Activated naive CD8-positive, alpha-beta T cell (primary cell): ENCODE results near the gene WDR82.
A peak's percentile ranks its signal among the peaks of the same experiment; 100 is the strongest.

Source experiments
- H3K27ac Mint-ChIP-seq: one replicate; pipeline ENCODE4 v1.8.0; 2021; ENCODE audit warnings: mixed read lengths
- H3K27me3 Mint-ChIP-seq: one replicate; pipeline ENCODE4 v1.8.0; 2021; ENCODE audit warnings: mixed read lengths
- H3K36me3 Mint-ChIP-seq: one replicate; pipeline ENCODE4 v1.8.0; 2021; ENCODE audit warnings: mixed read lengths
- H3K4me1 Mint-ChIP-seq: one replicate; pipeline ENCODE4 v1.8.0; 2021; ENCODE audit warnings: low read depth, mixed read lengths
- H3K4me3 Mint-ChIP-seq: one replicate; pipeline ENCODE4 v1.8.0; 2021; ENCODE audit warnings: mild to moderate bottlenecking, mixed read lengths
- H3K9me3 Mint-ChIP-seq: one replicate; pipeline ENCODE4 v1.8.0; 2021; ENCODE audit warnings: low read depth, mixed read lengths

The WDR82 gene

DNA sequence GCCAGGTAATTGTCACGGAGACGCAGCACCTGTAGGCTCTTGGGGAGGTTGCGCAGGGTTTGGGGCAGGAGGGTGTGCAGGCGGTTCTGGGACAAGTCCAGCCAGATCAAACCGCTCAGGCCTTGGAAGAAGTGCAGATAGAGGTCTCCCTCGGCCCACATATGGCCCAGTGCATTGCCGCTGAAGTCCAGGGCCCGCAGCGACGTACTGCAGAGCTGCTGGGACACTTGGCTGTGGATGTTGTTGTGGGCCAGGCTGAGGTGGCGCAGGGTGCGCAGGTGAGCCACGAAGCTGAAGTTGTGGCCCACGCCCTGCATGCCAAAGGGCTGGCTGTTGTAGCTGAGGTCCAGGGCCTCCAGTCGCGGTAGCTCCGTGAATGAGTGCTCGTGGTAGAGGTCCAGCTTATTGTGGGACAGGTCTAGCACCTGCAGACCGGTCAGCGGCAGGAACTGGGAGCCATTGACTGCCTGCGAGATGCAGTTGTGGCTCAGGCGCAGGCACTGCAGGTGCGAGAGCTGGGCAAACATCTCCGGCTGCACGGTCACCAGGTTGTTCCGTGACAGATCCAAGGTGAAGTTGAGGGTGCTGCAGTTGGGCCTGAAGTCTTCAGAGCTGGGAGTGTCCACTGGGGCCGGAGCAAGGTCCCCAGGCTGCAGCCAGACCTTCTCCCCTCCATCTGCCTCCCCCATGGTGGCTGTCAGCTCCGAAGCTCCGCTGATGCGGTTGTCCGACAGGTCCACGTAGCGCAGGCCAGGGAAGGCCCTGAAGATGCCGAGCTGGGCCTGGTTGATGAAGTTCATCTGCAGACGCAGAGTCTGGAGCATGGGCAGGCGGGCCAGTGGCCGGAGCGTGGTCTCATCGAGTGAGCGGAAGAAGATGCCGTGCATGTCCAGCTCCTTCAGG, 55.9 kb downstream of the WDR82 start:
- H3K27ac Mint-ChIP-seq = peak overlapping the region; percentile 83
- H3K36me3 Mint-ChIP-seq = no peaks in the 10 kb centered on the region
- peaks cover 85% of the 10 kb centered on the region for H3K4me1 Mint-ChIP-seq
- H3K27me3 Mint-ChIP-seq = no peaks in the 10 kb centered on the region
- H3K4me3 Mint-ChIP-seq = peak overlapping the region; percentile 73
- no peaks in the 10 kb centered on the region for H3K9me3 Mint-ChIP-seq

- no peaks in the 10 kb centered on the region for H3K9me3 Mint-ChIP-seq
- peaks cover 90% of the 10 kb centered on the region for H3K4me1 Mint-ChIP-seq
- peak overlapping the region; percentile 83 for H3K27ac Mint-ChIP-seq
- no peaks in the 10 kb centered on the region for H3K36me3 Mint-ChIP-seq
- H3K27me3 Mint-ChIP-seq = no peaks in the 10 kb centered on the region
- H3K4me3 Mint-ChIP-seq = peak overlapping the region; percentile 73
Measured at GRCh38 chr3:52221563-52222318, 56.7 kb downstream of the WDR82 start.

DNA sequence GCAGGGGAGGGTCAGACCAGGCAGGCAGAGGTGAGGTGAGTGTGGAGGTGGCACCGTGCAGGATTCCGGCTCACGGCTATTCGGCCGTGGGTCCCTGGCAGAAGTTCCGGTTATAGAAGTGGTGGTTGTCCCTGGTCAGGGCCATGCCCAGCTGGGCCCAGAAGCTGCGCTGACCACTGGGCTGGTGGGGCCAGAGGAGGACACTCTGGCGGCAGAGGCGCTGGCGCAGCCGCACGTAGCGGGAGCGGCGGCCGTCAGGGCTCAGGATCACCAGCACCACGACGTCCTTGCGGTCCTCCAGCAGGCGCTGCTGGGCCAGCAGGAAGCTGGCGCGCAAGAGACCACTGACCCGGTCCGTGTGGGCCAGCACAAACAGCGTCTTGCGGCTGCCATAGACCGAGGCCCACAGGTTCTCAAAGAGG, 57.3 kb downstream of the WDR82 start:
- Mint-ChIP-seq H3K27me3 (no peaks in the 10 kb centered on the region), H3K27ac (no peak overlapping the region), H3K9me3 (no peaks in the 10 kb centered on the region), H3K36me3 (no peaks in the 10 kb centered on the region), H3K4me1 (peaks cover 90% of the 10 kb centered on the region), H3K4me3 (peak overlapping the region; percentile 73)

DNA sequence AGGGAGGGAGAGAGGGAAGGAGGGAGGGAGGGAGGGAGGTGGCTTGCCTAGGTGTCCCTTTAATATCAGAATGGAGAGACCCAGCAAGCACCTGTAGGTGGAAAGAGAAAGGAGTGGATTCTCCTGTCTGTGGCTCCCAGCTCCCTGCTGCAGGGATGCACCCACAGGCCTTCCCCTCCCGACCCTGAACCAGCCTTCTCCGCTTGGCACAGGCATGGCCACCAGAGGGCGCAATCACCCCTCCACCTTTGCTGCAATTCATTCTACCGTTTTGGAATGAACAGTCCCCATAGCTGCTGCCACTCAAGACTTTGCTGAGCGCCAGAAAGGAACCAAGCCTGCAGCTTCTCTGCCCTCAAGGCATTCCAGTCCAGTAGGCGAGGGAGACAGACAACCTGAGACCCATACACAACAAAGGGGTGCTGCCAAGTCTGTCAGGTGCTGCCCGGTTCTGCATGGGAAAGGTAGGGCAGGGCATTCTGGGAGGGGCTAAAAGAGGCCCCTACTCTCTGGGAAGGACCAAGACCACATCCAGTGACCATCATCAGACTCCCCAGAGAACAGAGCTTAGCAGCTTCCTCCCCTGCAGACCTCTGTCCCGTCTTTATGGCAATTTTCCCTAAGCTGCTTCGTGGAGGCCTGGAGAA, 57.9 kb downstream of the WDR82 start:
- Mint-ChIP-seq H3K4me3 (peak overlapping the region; percentile 49), H3K9me3 (no peaks in the 10 kb centered on the region), H3K36me3 (peaks cover 2% of the 10 kb centered on the region), H3K4me1 (peaks cover 86% of the 10 kb centered on the region), H3K27me3 (no peaks in the 10 kb centered on the region), H3K27ac (peak overlapping the region; percentile 28)

DNA sequence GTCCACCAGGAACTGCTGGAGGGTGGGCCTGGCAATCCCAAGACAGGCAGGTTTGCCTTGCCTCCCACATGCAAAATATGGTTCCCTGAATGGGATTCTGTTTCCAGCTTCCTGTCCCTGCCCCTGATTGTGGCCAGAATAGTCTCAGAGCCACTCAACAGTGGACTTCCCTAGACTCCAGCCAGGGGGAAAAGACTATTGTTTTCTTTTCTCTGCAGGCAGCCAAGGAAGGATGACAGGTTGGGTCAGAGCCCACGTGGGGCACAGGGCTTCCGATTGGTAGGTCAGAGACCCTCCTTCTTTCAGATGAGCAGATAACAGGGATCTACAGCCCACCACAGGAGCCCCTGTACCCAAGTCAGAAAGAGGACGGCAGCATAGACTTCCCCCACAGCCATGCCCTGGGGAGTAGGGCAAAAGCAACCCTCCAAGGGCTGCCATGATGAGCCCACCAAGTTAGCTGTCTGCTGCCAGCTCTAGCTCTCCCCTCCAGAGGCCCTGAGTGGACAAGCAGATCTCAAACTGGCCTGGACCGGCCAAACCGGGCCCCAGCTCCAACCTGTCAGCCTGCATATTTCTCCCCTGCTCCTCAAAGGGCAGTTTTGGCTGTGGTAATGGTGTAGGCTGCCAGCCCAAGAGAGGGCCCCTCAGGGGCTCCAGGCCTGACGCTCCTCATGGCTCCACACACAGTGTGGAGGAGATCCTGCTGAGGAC, 59.4 kb downstream of the WDR82 start:
- Mint-ChIP-seq H3K36me3 (peaks cover 9% of the 10 kb centered on the region), H3K9me3 (no peaks in the 10 kb centered on the region), H3K27me3 (no peaks in the 10 kb centered on the region), H3K4me3 (peak overlapping the region; percentile 27), H3K27ac (peak overlapping the region; percentile 50), H3K4me1 (peaks cover 75% of the 10 kb centered on the region)

DNA sequence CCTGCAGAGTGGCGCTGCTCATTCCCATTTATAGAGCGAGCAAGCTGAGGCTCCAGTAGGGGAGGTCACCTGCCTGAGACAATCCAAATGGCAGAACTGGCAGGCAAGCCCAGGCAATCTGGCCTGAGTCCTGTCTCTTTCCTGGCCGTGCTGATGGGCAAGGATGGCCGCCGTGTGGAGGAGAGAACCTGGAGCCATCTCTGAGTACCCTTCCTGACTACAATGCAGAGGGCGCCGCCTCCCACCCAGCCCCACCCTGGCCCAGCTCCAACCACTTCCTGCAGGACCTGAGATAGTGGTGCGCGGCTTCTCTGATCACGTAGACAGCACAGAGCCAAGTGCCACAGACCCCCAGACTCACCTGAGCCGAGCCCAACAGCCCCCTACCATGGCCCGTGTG, 60.0 kb downstream of the WDR82 start:
- Mint-ChIP-seq H3K27ac (peak overlapping the region; percentile 50), H3K27me3 (no peaks in the 10 kb centered on the region), H3K4me1 (peaks cover 68% of the 10 kb centered on the region), H3K4me3 (peak overlapping the region; percentile 27), H3K9me3 (no peaks in the 10 kb centered on the region), H3K36me3 (peaks cover 12% of the 10 kb centered on the region)

GRCh38 chr3:52218026-52218425, 60.4 kb downstream of the WDR82 start:
- peak overlapping the region; percentile 68 for H3K27ac Mint-ChIP-seq
- H3K36me3 Mint-ChIP-seq = peaks cover 12% of the 10 kb centered on the region
- H3K4me1 Mint-ChIP-seq = peaks cover 64% of the 10 kb centered on the region
- H3K9me3 Mint-ChIP-seq = no peaks in the 10 kb centered on the region
- peak overlapping the region; percentile 73 for H3K4me3 Mint-ChIP-seq
- no peaks in the 10 kb centered on the region for H3K27me3 Mint-ChIP-seq

GRCh38 chr3:52217409-52217805, 61.0 kb downstream of the WDR82 start:
- Mint-ChIP-seq H3K27ac (peak overlapping the region; percentile 68), H3K36me3 (peaks cover 12% of the 10 kb centered on the region), H3K27me3 (no peaks in the 10 kb centered on the region), H3K4me3 (peak overlapping the region; percentile 73), H3K4me1 (peaks cover 58% of the 10 kb centered on the region), H3K9me3 (no peaks in the 10 kb centered on the region)

DNA sequence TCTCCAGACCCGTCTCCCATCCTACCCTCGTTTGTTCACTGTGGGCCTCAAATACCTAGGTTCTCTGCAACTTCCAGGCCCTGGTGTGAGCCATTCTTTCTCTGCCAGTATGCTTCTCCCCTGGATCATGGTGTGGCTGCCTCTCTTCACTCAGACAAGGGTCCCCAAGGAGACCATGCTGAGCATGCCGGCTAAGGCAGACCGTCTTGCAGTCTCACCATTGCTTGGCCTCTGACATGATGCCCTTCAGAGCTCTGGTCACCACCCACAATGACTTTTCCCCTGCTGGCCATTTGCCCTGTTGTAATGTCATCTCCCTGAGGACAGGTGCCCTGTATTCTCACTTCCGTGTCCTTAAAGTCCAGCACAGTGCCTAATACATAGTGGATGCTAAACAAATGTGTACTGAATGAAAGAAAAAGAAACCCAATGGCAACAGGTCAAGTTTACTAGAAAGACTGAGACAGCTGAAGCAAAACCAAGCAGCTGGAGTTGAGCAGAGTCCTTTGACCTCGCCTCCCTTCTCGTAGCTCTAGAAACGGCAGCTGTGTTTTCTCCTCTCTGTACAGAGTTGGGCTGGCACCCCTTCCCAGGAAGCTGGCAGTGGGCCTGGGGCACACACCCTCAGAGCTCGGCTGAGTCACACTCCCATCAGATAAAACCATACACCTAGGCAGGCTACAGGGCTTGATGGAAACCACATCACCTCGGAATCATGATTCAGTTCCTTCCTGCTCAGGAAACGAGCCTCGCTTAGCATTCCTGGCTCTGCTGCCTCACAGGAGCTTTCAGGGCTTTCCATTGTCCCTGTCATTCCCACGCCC, 61.7 kb downstream of the WDR82 start:
- Mint-ChIP-seq H3K36me3 (peaks cover 12% of the 10 kb centered on the region), H3K27ac (peak overlapping the region; percentile 68), H3K27me3 (no peaks in the 10 kb centered on the region), H3K4me1 (peaks cover 52% of the 10 kb centered on the region), H3K4me3 (peak overlapping the region; percentile 73), H3K9me3 (no peaks in the 10 kb centered on the region)

GRCh38 chr3:52215351-52215750, 63.1 kb downstream of the WDR82 start:
- Mint-ChIP-seq H3K4me3 (no peak overlapping the region), H3K27ac (no peak overlapping the region)

DNA sequence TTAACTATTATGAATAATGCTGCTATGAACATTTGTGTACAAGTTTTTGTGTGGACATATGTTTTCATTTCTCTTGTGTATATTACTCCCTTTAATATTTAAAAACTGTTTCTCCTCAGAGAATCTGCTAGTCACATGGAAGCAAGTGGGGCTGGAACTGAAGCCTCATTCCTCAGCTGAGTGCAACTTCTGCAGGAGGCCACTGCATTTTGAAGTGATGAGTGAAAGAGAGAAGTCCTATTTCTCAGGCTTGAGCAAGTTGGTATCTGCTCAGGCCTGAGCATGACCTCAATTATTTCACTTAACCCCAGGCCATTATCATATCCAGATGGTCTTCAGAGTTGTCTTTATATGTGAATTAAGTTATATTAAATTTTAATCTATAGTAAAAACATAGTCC, 64.5 kb downstream of the WDR82 start:
- Mint-ChIP-seq H3K36me3 (peaks cover 12% of the 10 kb centered on the region), H3K27me3 (no peaks in the 10 kb centered on the region), H3K4me3 (no peak overlapping the region), H3K4me1 (peaks cover 30% of the 10 kb centered on the region), H3K9me3 (no peaks in the 10 kb centered on the region), H3K27ac (peak overlapping the region; percentile 72)

More at GRCh38 chr3:52215351-52215750, 63.1 kb downstream of the WDR82 start:
- H3K4me1 Mint-ChIP-seq = peaks cover 42% of the 10 kb centered on the region
- H3K36me3 Mint-ChIP-seq = peaks cover 12% of the 10 kb centered on the region
- no peaks in the 10 kb centered on the region for H3K9me3 Mint-ChIP-seq
- no peaks in the 10 kb centered on the region for H3K27me3 Mint-ChIP-seq

GRCh38 chr3:52213005-52213404, 65.4 kb downstream of the WDR82 start:
- peaks cover 22% of the 10 kb centered on the region for H3K4me1 Mint-ChIP-seq
- no peaks in the 10 kb centered on the region for H3K27me3 Mint-ChIP-seq
- no peak overlapping the region for H3K4me3 Mint-ChIP-seq
- no peak overlapping the region for H3K27ac Mint-ChIP-seq
- H3K9me3 Mint-ChIP-seq = no peaks in the 10 kb centered on the region
- H3K36me3 Mint-ChIP-seq = peaks cover 14% of the 10 kb centered on the region

DNA sequence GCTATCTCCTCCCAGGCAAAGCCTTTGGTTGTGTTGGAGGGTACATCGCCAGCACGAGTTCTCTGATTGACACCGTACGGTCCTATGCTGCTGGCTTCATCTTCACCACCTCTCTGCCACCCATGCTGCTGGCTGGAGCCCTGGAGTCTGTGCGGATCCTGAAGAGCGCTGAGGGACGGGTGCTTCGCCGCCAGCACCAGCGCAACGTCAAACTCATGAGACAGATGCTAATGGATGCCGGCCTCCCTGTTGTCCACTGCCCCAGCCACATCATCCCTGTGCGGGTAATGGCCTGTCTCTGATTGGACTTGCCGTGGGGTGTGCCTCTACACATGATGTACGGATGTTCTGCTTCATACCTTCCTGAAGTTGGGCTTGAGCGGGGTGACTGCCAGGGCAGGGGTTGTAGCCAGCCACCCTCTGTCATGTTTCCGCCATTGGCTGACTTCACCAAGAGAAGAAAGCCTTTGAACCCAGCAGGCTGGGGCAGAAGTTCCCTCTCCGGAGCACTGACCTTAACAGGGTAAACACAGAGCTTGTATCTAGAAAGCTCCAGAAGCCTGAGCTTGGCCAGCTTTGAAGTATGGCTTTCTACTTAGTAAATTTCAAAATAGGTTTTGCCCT, 67.1 kb downstream of the WDR82 start:
- Mint-ChIP-seq H3K4me3 (no peak overlapping the region), H3K4me1 (peaks cover 9% of the 10 kb centered on the region), H3K27ac (no peak overlapping the region), H3K9me3 (no peaks in the 10 kb centered on the region), H3K36me3 (peaks cover 19% of the 10 kb centered on the region), H3K27me3 (no peaks in the 10 kb centered on the region)
